Heart right ventricle (tissue), 16 donors: ENCODE measurements around the gene CCDC92. TPM values are rescaled to one million over a fixed set of nuclear protein-coding genes. Genes with fewer than 3 reads are reported as not detected.

ENCODE experiments used
- ATAC-seq, 8 donors: fragments of 200-7000 bp; cut with Tn5 transposase; one replicate each; pipeline ENCODE4 v1.9.1; 2020; ENCODE audit warnings: mild to moderate bottlenecking in 8 of 8, moderate library complexity in 8 of 8, moderate number of reproducible peaks in 1 of 8
- DNase-seq, 2 donors: peaks; one replicate each; pipeline ENCODE4 v3.0.0-alpha.2; 2020
- H3K27ac ChIP-seq, 10 donors: fragments of 200-600 bp; sonication (generic) in 2 of 10; one replicate each; pipeline versions ENCODE4 v1.5.0 to v1.8.0; 2020 to 2022; ENCODE audit warnings: mild to moderate bottlenecking in 3 of 10
- H3K27me3 ChIP-seq, 7 donors: fragments of 200-600 bp; one replicate each; pipeline ENCODE4 v1.8.0; 2021 to 2022; ENCODE audit warnings: mild to moderate bottlenecking in 2 of 7
- H3K36me3 ChIP-seq, 9 donors: fragments of 200-600 bp; sonication (generic) in 1 of 9; one replicate each; pipeline versions ENCODE4 v1.5.0 to v1.8.0; 2020 to 2022; ENCODE audit warnings: mild to moderate bottlenecking in 2 of 9
- H3K4me1 ChIP-seq, 9 donors: fragments of 200-600 bp; sonication (generic) in 1 of 9; one replicate each; pipeline versions ENCODE4 v1.5.0 to v1.8.0; 2020 to 2022; ENCODE audit warnings: mild to moderate bottlenecking in 4 of 9
- H3K4me3 ChIP-seq, 10 donors: fragments of 200-600 bp; sonication (generic) in 2 of 10; one replicate each; pipeline versions ENCODE4 v1.5.0 to v1.8.0; 2020 to 2022; ENCODE audit warnings: mild to moderate bottlenecking in 7 of 10, moderate library complexity in 2 of 10
- H3K9me3 ChIP-seq, 11 donors: fragments of 200-600 bp in 10 of 11; sonication (generic) in 2 of 11; one replicate each; pipeline versions ENCODE4 v1.5.0 to v1.8.0; 2013 to 2022; ENCODE audit warnings: mild to moderate bottlenecking in 2 of 11, control low read depth in 1 of 11, moderate library complexity in 1 of 11
- WGBS, 2 donors: extraction: QIAGEN DNeasy Blood & Tissue Kit; methylation state at CpG; one replicate each; pipeline ENCODE4 v1.1.7; 2013; ENCODE audit warnings: inconsistent platforms in 1 of 2; 5-methylcytosine and 5-hydroxymethylcytosine counted together
- intact Hi-C, 10 donors: fragments of 100-400 bp; cut with DNase I; formaldehyde crosslinking; loops; one replicate each; pipeline versions ENCODE4 v1.11.1 to v1.14.2; 2022
- polyA plus RNA-seq, 2 donors: library from polyadenylated mRNA; stranded (reverse); fragments of 200-250 nt; gene quantifications; one replicate each; pipeline ENCODE4 v1.2.3, GENCODE V29; 2013
- total RNA-seq, 10 donors: library from RNA; stranded (reverse); fragmentation: NEBNext Ultra II Directional in 3 of 10; extraction: Animal tissue kit (Norgen Biotek cat#: 25700) in 3 of 10; gene quantifications; one replicate each; pipeline versions ENCODE4 v1.2.1 to v1.2.4, GENCODE V29; 2021 to 2023
- TF ChIP-seq, protein P1 (sequence below), 9 donors: fragments of 200-600 bp; sonication (generic) in 2 of 9; IDR thresholded peaks; one replicate each; pipeline versions ENCODE4 v1.5.0 to v1.8.0; 2021 to 2022; ENCODE audit warnings: antibody characterized with exemption in 9 of 9, mild to moderate bottlenecking in 5 of 9, moderate library complexity in 1 of 9
- donor health status: Arrhythmogenic right ventricular cardiomyopathy.
- donor health status: ischemic (EF 13 %, LVEDD 7.1; RV severe dilation, severe dysfunction).
- donor health status: healthy with polysubstance abuse.
- donor health status: DM: no; HTN: yes; CAD: no.
- donor health status: DM: no; HTN: no; CAD: no.
- donor health status: ischemic (EF 25% LVEDD 6.9; RV normal size, moderate dysfunction).
- donor health status: ischemic (EF 25% LVEDD 5.7; RV mildly dilated, moderate dysfunction).
- donor health status: healthy.
- donor health status: DM: yes; HTN: yes; CAD: no.
- donor health status: Ischemic cardiomyopathy.
- donor health status: ischemic (EF 35%, LVEDD 5.7; RV mildly dilated, moderate dysfunction).
- donor health status: nonischemic (EF 11% LVEDD 7.7; RV severe dilation, severe dysfunction).
- donor health status: DM: yes; HTN: yes; CAD: no.
- donor health status: PGD.
- donor health status: ischemic (EF 29% LVEDD 5.4; RV normal size, mild dysfunction).
- donor health status: nonischemic (EF 23%, LVEDD 6.1; RV moderate dilation, normal function).

CCDC92 gene
- total and polyA plus RNA-seq, 12 donors = 38.5 to 77.1 (median 56.5) TPM

DNA sequence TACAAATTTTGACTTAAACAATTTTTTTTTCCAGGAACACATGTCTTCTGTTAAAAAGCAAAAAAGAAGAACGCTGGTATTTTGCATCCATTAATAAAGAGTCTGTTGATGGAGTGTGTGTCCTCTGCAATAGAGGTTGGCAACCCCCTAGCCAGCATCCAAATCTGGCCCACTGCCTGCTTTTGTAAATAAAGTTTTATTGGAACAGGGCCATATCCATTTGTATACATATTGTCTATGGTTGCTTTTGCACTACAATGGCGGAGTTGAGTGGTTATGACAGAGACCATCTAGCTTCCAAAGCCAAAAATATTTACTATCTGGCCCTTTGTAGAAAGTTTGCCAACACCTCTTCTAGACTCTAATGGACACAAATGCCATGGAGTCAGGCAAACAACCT is 49.6 kb downstream of the CCDC92 start:
- H3K27me3 ChIP-seq = peaks cover 0 to 16% (median 0%) of the 10 kb centered on the region in 7 donors
- no peak overlapping the region for H3K4me3 ChIP-seq
- TF ChIP-seq, protein P1, sequence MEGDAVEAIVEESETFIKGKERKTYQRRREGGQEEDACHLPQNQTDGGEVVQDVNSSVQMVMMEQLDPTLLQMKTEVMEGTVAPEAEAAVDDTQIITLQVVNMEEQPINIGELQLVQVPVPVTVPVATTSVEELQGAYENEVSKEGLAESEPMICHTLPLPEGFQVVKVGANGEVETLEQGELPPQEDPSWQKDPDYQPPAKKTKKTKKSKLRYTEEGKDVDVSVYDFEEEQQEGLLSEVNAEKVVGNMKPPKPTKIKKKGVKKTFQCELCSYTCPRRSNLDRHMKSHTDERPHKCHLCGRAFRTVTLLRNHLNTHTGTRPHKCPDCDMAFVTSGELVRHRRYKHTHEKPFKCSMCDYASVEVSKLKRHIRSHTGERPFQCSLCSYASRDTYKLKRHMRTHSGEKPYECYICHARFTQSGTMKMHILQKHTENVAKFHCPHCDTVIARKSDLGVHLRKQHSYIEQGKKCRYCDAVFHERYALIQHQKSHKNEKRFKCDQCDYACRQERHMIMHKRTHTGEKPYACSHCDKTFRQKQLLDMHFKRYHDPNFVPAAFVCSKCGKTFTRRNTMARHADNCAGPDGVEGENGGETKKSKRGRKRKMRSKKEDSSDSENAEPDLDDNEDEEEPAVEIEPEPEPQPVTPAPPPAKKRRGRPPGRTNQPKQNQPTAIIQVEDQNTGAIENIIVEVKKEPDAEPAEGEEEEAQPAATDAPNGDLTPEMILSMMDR (IDR thresholded peaks at IDR 0.05) = no peak
- no peaks in the 10 kb centered on the region for H3K9me3 ChIP-seq
- 92 to 95% methylated on average over 2 of the region's 2 CpGs for WGBS, 2 donors
- intact Hi-C loops = no loop called here
- no peak for ATAC-seq
- no peak overlapping the region for H3K27ac ChIP-seq
- no peak for DNase-seq
- no peaks in the 10 kb centered on the region for H3K4me1 ChIP-seq
- no peaks in the 10 kb centered on the region for H3K36me3 ChIP-seq

DNA sequence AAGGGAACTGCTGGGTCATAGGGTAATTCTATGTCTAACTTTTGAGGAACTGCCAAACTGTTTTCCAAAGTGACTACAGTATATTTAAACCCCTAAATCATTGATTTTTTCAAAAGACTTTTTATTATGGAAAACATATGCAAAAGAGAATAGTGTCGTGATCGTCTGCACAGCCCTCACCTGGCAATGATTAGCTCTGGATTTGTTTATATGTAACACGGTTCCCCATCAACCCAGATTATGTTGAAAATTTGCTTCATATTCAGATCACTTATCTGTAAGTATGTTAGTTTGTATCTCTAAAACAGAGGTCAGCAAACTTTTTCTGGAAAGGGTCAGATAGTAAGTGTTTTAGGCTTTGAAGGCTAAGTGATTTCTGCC is 52.7 kb downstream of the CCDC92 start:
- H3K4me1 ChIP-seq = no peaks in the 10 kb centered on the region
- WGBS, 2 donors = 80 to 85% methylated on average over 3 of the region's 3 CpGs

DNA sequence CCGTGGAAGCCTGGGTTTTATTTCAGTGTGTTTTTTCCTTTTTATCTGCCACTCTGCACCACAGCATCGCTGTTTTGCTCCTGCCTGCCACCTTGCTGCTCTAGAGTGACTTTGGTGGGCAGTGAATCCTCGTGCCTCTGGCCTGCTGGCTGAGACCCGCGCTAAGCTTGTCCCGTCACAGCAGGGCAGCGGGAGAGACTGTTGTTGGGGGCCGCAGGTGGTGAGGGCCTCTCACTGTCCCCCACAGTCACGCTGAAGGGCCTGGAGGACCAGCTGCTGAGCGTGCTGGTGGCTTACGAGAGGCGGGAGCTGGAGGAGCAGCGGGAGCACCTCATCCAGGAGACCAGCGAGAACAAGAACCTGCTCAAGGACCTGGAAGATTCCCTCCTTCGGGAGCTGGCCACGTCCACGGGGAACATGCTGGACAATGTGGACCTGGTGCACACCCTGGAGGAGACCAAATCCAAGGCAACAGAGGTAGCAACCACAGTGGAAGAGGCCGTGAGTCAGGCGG is 55.2 kb downstream of the CCDC92 start:
- H3K27ac ChIP-seq = no peak overlapping the region
- H3K36me3 ChIP-seq = no peaks in the 10 kb centered on the region
- ATAC-seq (no peak), DNase-seq (no peak)
- H3K4me1 ChIP-seq = no peaks in the 10 kb centered on the region
- 92 to 94% methylated on average over 19 of the region's 19 CpGs for WGBS, 2 donors
- H3K27me3 ChIP-seq = peaks cover 0 to 45% (median 6%) of the 10 kb centered on the region in 7 donors
- intact Hi-C loops = no loop called here
- H3K4me3 ChIP-seq = no peak overlapping the region
- no peaks in the 10 kb centered on the region for H3K9me3 ChIP-seq
- TF ChIP-seq, protein P1 (IDR thresholded peaks at IDR 0.05) = no peak

More for the DNA sequence above, 52.7 kb downstream of the CCDC92 start:
- H3K36me3 ChIP-seq = no peaks in the 10 kb centered on the region
- H3K27ac ChIP-seq = no peak overlapping the region
- DNase-seq = no peak
- peaks cover 0 to 34% (median 6%) of the 10 kb centered on the region in 7 donors for H3K27me3 ChIP-seq
- TF ChIP-seq, protein P1 (IDR thresholded peaks at IDR 0.05) = no peak
- no peaks in the 10 kb centered on the region for H3K9me3 ChIP-seq
- ATAC-seq = no peak
- intact Hi-C loops = no loop called here
- no peak overlapping the region for H3K4me3 ChIP-seq

DNA sequence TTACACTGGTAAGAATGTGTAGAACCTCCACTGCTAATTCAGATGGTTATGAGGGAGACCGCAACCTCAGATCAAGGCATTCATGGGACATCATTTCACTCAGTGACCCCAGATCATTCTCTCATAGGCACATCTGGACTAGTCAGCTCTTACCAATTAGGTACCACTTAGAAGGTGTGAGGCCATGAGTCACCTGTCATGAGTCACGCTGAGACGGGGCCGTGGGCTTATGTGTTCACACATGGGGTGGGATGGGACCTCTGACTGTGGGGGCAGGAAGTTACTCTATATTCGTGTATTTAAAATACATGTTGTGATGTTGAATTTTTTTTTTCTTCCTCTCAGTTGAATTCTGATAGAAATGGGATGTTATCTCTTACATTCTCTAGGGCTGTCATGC is 55.9 kb downstream of the CCDC92 start:
- 84 to 87% methylated on average over 5 of the region's 5 CpGs for WGBS, 2 donors
- Histone ChIP-seq H3K4me1 (no peaks in the 10 kb centered on the region), H3K27me3 (peaks cover 0 to 45% (median 6%) of the 10 kb centered on the region in 7 donors), H3K27ac (no peak overlapping the region), H3K4me3 (no peak overlapping the region), H3K9me3 (no peaks in the 10 kb centered on the region), H3K36me3 (no peaks in the 10 kb centered on the region)
- DNase-seq (no peak), ATAC-seq (no peak)
- intact Hi-C loops = no loop called here
- TF ChIP-seq, protein P1 (IDR thresholded peaks at IDR 0.05) = no peak
